ENCODE measurements around the gene RGS6.

RGS6 gene

GRCh38 chr14:71947947-71948500 lies 15.8 kb downstream of the RGS6 start:
- no peak for DNase-seq

DNA sequence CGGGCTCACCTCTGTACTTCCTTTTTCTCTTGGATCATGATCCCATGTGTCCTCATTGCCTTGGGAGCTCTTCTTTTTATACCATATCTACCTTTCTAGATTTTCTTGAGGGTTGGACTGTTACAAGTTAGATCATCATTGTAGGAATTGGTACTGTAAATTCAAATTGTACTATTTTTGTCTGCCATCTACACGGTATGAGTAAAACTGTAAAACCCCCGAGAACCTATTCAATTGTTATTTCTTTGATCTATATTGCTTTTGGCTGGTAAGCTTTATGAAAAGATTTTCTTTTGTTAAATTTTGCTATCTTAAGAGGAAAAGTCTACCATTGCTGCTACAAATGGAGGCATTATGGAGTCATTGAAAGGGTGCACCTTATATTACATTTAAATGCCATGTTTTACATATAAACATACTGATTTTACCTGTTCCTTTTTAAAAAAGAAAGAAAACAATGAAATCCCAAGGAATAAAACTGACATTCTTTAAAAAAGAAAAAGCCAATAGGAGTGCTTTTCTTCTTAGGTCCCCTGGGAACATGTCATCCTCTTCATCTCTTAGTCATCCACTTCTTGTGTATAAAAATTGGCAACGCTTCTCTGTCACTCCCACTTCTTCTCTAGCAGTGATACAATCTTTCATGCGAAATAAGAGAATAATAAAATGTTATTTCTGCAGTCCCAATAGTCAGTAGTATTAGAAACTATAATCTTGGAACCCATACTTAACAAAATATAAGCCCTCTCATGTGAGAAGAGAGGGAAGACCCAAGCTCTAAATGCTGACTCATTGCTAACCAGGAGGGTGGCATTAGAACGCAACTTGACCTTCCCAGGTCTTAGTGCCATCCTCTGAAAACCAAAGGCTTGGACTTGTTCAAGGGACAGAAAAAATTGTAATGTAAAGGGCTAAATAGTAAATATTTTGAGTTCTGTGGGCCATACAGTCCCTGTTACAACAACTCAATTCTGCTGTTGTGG lies 20.4 kb downstream of the RGS6 start:
- DNase-seq, result no peak

GRCh38 chr14:71956920-71957563 lies 24.8 kb downstream of the RGS6 start:
- no peak for DNase-seq

- DNase-seq, result no peak
Measured at GRCh38 chr14:71959055-71959454, 26.8 kb downstream of the RGS6 start.

GRCh38 chr14:71960494-71961353 lies 28.5 kb downstream of the RGS6 start:
- no peak for DNase-seq

GRCh38 chr14:71961972-71962371 lies 29.7 kb downstream of the RGS6 start:
- DNase-seq, result no peak

- DNase-seq, result no peak
Measured at GRCh38 chr14:71964716-71965115, 32.5 kb downstream of the RGS6 start.

DNA sequence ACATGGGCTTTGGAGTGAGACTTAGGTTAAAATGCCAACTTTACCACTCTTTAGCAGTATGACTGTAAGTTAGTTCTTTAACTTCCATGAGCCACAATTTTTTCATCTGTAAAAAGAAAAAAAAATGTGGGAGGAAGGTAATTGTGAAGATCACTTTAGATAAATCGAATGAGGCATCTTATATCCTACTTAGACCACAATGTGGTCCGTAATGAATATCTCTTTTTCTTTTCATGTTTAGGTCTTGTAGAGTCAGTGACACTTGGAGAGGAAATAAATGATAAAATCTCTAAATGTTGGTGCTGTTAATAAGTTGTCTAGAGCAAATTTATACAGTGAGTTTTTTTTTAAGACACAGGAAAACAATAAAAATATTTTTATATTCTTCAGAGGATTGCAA lies 34.3 kb downstream of the RGS6 start:
- DNase-seq, result peak in 1 of 5 experiments; percentile 24

DNA sequence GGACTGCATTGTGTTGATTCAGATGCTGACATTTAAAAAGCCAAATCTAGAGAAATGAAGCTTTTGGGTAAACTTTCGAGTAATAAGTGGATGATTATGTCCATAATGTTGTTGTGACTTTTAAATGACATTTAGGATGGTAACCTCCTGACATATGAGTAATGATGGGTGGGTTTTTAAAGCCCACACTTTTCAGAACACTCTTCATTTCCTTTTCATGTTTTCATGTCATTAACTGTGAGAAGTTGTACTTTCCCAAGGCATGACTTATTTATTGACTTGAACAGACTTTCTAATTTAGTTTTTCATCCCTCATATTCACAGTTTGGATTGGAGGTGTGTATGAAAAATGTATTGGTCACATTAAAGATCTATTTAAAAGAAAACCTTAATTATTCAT lies 35.5 kb downstream of the RGS6 start:
- DNase-seq, result no peak

DNA sequence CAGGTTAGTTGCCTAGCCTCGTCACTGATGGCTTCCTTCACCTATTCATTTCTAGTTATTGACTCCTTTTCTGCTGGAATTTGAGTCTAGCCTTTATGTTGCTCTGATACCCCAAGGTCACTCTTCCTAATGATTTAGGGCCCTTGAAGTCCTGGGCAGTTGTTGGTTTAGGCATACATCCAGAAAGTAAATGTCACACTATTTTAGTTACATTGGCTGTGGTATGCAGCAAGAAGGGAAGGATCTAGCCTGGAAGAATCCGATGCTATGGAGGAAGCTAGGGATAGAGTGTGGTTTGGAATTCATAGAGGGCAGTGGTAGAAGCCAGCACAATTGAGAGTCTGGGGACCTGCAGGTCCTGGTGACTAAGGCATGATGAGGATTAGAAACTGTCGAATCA lies 38.0 kb downstream of the RGS6 start:
- DNase-seq, result no peak

DNA sequence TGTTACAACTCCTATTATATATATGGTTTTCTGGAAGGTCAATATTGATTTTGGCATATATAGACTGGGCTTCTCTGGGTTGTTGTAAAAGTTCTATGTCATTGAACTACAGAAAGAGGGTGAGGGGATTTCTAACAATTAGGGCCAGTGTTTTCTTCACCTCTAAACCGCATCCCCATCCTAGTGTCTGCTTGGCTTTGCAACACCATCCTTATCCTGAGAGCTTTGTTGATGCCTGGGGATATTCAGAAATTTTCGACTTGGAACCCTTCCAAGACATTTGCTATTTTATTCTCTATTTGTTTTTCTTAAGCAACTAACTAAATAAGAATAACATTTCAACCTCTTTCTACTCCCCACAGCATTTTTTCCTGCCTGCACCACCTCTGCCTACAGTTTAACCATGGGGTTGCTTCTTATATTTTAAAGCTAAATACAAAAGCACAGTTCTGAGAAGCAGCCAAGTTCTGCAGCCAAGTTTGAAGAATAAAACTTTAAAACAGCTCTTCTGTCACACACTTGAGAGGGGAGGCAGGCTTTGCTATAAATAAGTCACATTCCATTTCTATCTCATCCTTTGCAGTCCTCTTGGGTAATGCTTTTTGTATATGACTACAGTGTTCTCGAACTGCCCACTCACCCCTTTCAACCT lies 53.4 kb downstream of the RGS6 start:
- DNase-seq, result no peak

DNA sequence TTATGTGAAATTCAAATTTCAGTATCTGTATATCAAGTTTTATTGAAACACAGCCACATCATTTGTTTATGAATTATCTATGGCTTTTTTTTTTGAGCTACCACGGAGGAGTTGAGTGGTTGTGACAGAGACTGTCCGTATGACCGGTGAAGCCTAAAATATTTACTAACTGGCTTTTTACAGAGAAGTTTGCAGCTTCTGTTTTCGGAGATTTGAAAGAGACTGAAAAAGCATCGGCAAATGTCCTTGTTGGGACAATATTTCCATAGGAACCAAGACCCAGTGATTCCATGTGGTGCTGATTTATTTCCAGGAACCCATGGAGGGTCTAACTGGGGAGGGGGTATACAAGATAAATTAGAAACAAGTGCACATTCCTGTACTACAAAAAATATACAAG lies 56.2 kb downstream of the RGS6 start:
- no peak for DNase-seq

GRCh38 chr14:71988939-71989338 lies 56.7 kb downstream of the RGS6 start:
- no peak for DNase-seq

DNA sequence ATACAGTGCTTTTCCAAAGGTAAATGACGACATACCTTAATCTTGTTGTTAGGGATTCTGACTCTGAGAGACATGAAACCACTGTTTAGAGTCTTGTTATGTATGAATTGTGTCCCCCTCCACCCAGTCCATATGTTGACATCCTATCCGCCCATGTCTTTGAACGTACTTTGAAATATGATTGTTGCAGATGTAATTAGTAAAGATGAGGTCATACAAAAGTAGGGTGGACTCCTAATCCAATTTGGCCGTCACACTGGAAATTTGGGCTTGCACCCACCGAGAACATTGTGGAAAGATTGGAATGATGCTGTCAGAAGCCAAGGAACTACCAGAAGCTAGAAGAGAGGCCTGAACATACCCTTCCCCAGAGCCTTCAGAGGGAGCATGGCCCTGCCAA lies 62.2 kb downstream of the RGS6 start:
- no peak for DNase-seq

DNA sequence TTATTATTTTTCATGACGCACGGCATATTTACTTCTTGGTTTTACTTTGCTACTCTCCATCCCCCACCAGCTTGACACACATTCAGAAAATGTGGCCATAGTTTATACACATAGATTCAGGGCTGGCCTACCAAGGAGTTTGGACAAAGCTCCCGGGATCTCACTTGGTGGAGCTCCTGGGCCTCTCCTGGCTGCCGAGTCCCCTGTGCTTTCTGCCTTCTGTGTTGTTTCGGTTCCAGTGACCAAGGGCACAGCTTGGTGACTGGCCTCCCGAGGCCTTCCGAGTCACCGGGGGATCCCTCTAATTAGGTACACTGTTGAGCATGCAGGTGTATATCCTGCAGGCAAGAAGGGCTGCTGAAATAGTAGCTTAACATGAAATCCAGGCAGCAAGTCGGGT lies 63.5 kb downstream of the RGS6 start:
- no peak for DNase-seq

GRCh38 chr14:71996610-71997009 lies 64.4 kb downstream of the RGS6 start:
- no peak for DNase-seq

- no peak for DNase-seq
Measured at GRCh38 chr14:72000907-72001306, 68.7 kb downstream of the RGS6 start.

- DNase-seq, result no peak
Measured at GRCh38 chr14:72002731-72003130, 70.5 kb downstream of the RGS6 start.

- DNase-seq, result no peak
Measured at GRCh38 chr14:72008666-72009065, 76.4 kb downstream of the RGS6 start.

GRCh38 chr14:72010474-72010873 lies 78.2 kb downstream of the RGS6 start:
- DNase-seq, result no peak

DNA sequence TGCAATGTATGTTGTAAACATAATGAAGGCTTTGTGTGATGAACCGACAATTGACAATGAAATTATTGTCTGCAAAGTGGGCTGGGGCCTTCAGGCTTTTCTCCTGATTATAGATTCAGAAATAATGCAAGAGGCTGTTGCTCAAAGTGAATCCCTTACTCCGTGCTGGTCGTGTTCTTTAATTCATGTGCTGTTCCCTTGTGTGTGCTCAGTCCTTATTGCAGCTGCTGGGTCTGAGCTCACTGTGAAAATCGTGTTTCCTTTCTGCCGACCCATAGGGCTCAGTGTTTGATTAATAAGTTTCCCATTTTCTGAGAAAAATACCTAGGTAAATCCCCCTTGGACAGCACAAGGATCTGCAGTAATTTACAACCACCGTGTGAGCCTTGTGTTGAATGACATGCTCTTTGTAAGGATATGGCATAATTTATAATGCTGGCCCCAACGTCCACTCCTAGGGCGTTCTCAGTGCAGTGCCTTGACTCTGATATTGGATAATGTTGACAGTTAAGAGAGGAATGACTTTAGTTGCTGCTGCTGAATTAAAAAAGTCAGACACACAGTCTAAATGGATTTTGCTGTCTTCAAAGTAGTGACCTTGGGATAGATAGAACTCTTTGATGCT lies 81.6 kb downstream of the RGS6 start:
- DNase-seq, result no peak

GRCh38 chr14:72014486-72014885 lies 82.3 kb downstream of the RGS6 start:
- DNase-seq, result no peak
